HEK293 (cell line): Measurements from ENCODE around the gene PLCH2.

Experiments
- CTCF ChIA-PET: fragments of 350-600 bp; formaldehyde crosslinking; extraction: SDS; loops from one replicate; lab custom pipeline; 2021; ENCODE audit warnings: antibody characterized with exemption; lab: Yijun Ruan, JAX
- POLR2A ChIA-PET: fragments of 300-600 bp; formaldehyde crosslinking; extraction: SDS; loops from one replicate; lab custom pipeline; 2020; ENCODE audit warnings: antibody characterized with exemption, inconsistent platforms; lab: Yijun Ruan, JAX
- H3K27ac ChIP-seq: fragments of 200-500 bp; sonication (Bioruptor generic); 2 replicates; pipeline ENCODE4 v1.5.1; 2014; ENCODE audit warnings: low read depth, low read length, control low read depth, inconsistent platforms; ENCODE audit errors: extremely low read depth
- H3K36me3 ChIP-seq, 2 experiments: fragments of 200-500 bp in 1 of 2; sonication (Bioruptor generic) in 1 of 2; 1 replicate in 1 of 2; 2 replicates in 1 of 2; pipeline ENCODE4 v1.5.1; 2014 to 2017; ENCODE audit warnings: inconsistent platforms in 2 of 2, low read length in 2 of 2; ENCODE audit not compliant: control insufficient read depth in 2 of 2, insufficient read depth in 1 of 2
- H3K4me1 ChIP-seq: fragments of 200-500 bp; sonication (Bioruptor generic); 2 replicates; pipeline ENCODE4 v1.5.1; 2014; ENCODE audit warnings: mild to moderate bottlenecking, low read length, inconsistent platforms; ENCODE audit not compliant: control insufficient read depth, insufficient read depth
- H3K4me3 ChIP-seq: 2 replicates; pipeline ENCODE4 v1.5.1; 2011; ENCODE audit warnings: low read depth, mild to moderate bottlenecking, control low read depth, low read length, moderate library complexity
- H3K9me3 ChIP-seq: fragments of 200-500 bp; sonication (Bioruptor generic); 2 replicates; pipeline ENCODE4 v1.5.1; 2014; ENCODE audit warnings: low read depth, low read length, inconsistent platforms; ENCODE audit not compliant: control insufficient read depth, insufficient read depth
- FEZF1 ChIP-seq: fragments of 450-650 bp; formaldehyde crosslinking; IDR thresholded peaks from 2 replicates; pipeline ENCODE4 v1.5.1; 2016; ENCODE audit warnings: missing biosample characterization, missing genetic modification characterization
- GLIS1 ChIP-seq: fragments of 450-650 bp; formaldehyde crosslinking; IDR thresholded peaks from 2 replicates; pipeline ENCODE4 v1.5.1; 2016; ENCODE audit warnings: missing biosample characterization, missing genetic modification characterization
- GLIS2 ChIP-seq: fragments of 450-650 bp; formaldehyde crosslinking; IDR thresholded peaks from 2 replicates; pipeline ENCODE4 v1.5.1; 2016; ENCODE audit warnings: missing biosample characterization, missing genetic modification characterization
- HOXA7 ChIP-seq: sonication (generic); formaldehyde crosslinking; IDR thresholded peaks from 2 replicates; pipeline ENCODE4 v1.8.1; 2022; ENCODE audit warnings: missing genetic modification reagents, borderline replicate concordance
- IKZF3 ChIP-seq: fragments of 450-650 bp; IDR thresholded peaks from 2 replicates; pipeline ENCODE4 v1.5.0; 2018; ENCODE audit warnings: missing biosample characterization, mild to moderate bottlenecking, missing genetic modification characterization, moderate library complexity
- KLF17 ChIP-seq: fragments of 450-650 bp; formaldehyde crosslinking; IDR thresholded peaks from 2 replicates; pipeline ENCODE4 v1.5.1; 2016; ENCODE audit warnings: missing biosample characterization, missing genetic modification characterization
- ZBTB48 ChIP-seq: fragments of 450-650 bp; formaldehyde crosslinking; IDR thresholded peaks from 2 replicates; pipeline ENCODE4 v1.5.1; 2016; ENCODE audit warnings: missing biosample characterization, missing genetic modification characterization
- ZBTB7A ChIP-seq: fragments of 450-650 bp; formaldehyde crosslinking; IDR thresholded peaks from 2 replicates; pipeline ENCODE4 v1.5.1; 2016; ENCODE audit warnings: low read depth, missing biosample characterization, missing genetic modification characterization
- ZFP37 ChIP-seq: fragments of 450-650 bp; formaldehyde crosslinking; IDR thresholded peaks from 2 replicates; pipeline ENCODE4 v1.5.1; 2016; ENCODE audit warnings: missing biosample characterization, missing genetic modification characterization
- ZFP41 ChIP-seq: fragments of 450-650 bp; formaldehyde crosslinking; IDR thresholded peaks from 2 replicates; pipeline ENCODE4 v1.5.1; 2016; ENCODE audit warnings: missing biosample characterization, missing genetic modification characterization, borderline replicate concordance
- ZIC2 ChIP-seq: fragments of 450-650 bp; formaldehyde crosslinking; IDR thresholded peaks from 2 replicates; pipeline ENCODE4 v1.5.1; 2016; ENCODE audit warnings: missing biosample characterization, missing genetic modification characterization
- ZNF16 ChIP-seq: fragments of 450-650 bp; formaldehyde crosslinking; IDR thresholded peaks from 2 replicates; pipeline ENCODE4 v1.5.1; 2016; ENCODE audit warnings: low read depth, missing biosample characterization, missing genetic modification characterization
- ZNF214 ChIP-seq: fragments of 450-650 bp; formaldehyde crosslinking; IDR thresholded peaks from 2 replicates; pipeline ENCODE4 v1.5.1; 2017; ENCODE audit warnings: missing biosample characterization, mild to moderate bottlenecking, missing genetic modification characterization, borderline replicate concordance
- ZNF335 ChIP-seq: fragments of 450-650 bp; formaldehyde crosslinking; conservative IDR thresholded peaks from 2 replicates; pipeline ENCODE4 v1.5.1; 2016; ENCODE audit warnings: missing biosample characterization, missing genetic modification characterization
- ZNF362 ChIP-seq: fragments of 450-650 bp; formaldehyde crosslinking; IDR thresholded peaks from 2 replicates; pipeline ENCODE4 v1.5.1; 2016; ENCODE audit warnings: missing biosample characterization, missing genetic modification characterization
- ZNF366 ChIP-seq: fragments of 450-650 bp; formaldehyde crosslinking; conservative IDR thresholded peaks from 2 replicates; pipeline ENCODE4 v1.5.1; 2016; ENCODE audit warnings: missing biosample characterization, missing genetic modification characterization
- ZNF548 ChIP-seq: fragments of 450-650 bp; formaldehyde crosslinking; IDR thresholded peaks from 2 replicates; pipeline ENCODE4 v1.5.1; 2016; ENCODE audit warnings: missing biosample characterization, missing genetic modification characterization
- ZNF585B ChIP-seq: fragments of 450-650 bp; formaldehyde crosslinking; IDR thresholded peaks from 2 replicates; pipeline ENCODE4 v1.5.1; 2016; ENCODE audit warnings: missing biosample characterization, missing genetic modification characterization
- ZNF596 ChIP-seq: fragments of 450-650 bp; IDR thresholded peaks from 2 replicates; pipeline ENCODE4 v1.5.0; 2018; ENCODE audit warnings: missing biosample characterization, mild to moderate bottlenecking, missing genetic modification characterization, moderate library complexity
- ZNF600 ChIP-seq: fragments of 450-650 bp; formaldehyde crosslinking; IDR thresholded peaks from 2 replicates; pipeline ENCODE4 v1.5.1; 2016; ENCODE audit warnings: missing biosample characterization, missing genetic modification characterization
- ZNF654 ChIP-seq: fragments of 450-650 bp; formaldehyde crosslinking; IDR thresholded peaks from 2 replicates; pipeline ENCODE4 v1.5.1; 2016; ENCODE audit warnings: low read depth, missing biosample characterization, missing genetic modification characterization
- ZNF837 ChIP-seq: fragments of 450-650 bp; formaldehyde crosslinking; IDR thresholded peaks from 2 replicates; pipeline ENCODE4 v1.5.1; 2016; ENCODE audit warnings: missing biosample characterization, missing genetic modification characterization
- ZSCAN5A ChIP-seq: fragments of 450-650 bp; formaldehyde crosslinking; IDR thresholded peaks from 2 replicates; pipeline ENCODE4 v1.5.1; 2016; ENCODE audit warnings: missing biosample characterization, missing genetic modification characterization
- TF ChIP-seq, protein P1 (sequence below): fragments of 450-650 bp; formaldehyde crosslinking; IDR thresholded peaks from 2 replicates; pipeline ENCODE4 v1.5.0; 2017; ENCODE audit warnings: missing biosample characterization, missing genetic modification characterization, borderline replicate concordance
- TF ChIP-seq, protein P2 (sequence below): fragments of 450-650 bp; formaldehyde crosslinking; IDR thresholded peaks from 2 replicates; pipeline ENCODE4 v1.5.1; 2016; ENCODE audit warnings: missing biosample characterization, missing genetic modification characterization

The PLCH2 gene

GRCh38 chr1:2495026-2495425 is 18.9 kb downstream of the PLCH2 start:
- H3K27ac ChIP-seq: no peak overlapping the region
- no peaks in the 10 kb centered on the region for H3K9me3 ChIP-seq
- ChIA-PET CTCF (interaction anchor here (0.6 kb wide), 1 partner anchor 64 kb away, joined by 3 read pairs; no protein-coding TSS in a partner anchor), POLR2A (interaction anchor here (2.1 kb wide), 1 partner anchor 30 kb away, joined by 6 read pairs; no protein-coding TSS in a partner anchor)
- no peak for TF ChIP-seq ZNF596 (tag by site-specific recombination)
- no peak for TF ChIP-seq ZNF335
- no peak for TF ChIP-seq ZBTB7A (tag by site-specific recombination)
- no peak for TF ChIP-seq ZNF362
- no peak for TF ChIP-seq ZNF214
- no peak for TF ChIP-seq ZBTB48 (tag by site-specific recombination)
- TF ChIP-seq ZNF366 (tag by site-specific recombination): no peak
- H3K36me3 ChIP-seq: no peaks in the 10 kb centered on the region
- H3K4me1 ChIP-seq: no peaks in the 10 kb centered on the region; the same call in 1 of the 2 replicates
- no peak overlapping the region for H3K4me3 ChIP-seq

- H3K9me3 ChIP-seq: no peaks in the 10 kb centered on the region
- no peak overlapping the region for H3K27ac ChIP-seq
- H3K4me3 ChIP-seq: no peak overlapping the region
- ChIA-PET POLR2A (interaction anchor here (2.1 kb wide), 1 partner anchor 29 kb away, joined by 6 read pairs; no protein-coding TSS in a partner anchor), CTCF (no interaction called here)
- no peaks in the 10 kb centered on the region for H3K36me3 ChIP-seq
- no peaks in the 10 kb centered on the region; the same call in 1 of the 2 replicates for H3K4me1 ChIP-seq
- TF ChIP-seq ZNF585B (tag by site-specific recombination): no peak
- TF ChIP-seq ZNF600 (tag by site-specific recombination): peak; percentile 40; the same call in 1 of the 2 replicates
- TF ChIP-seq GLIS1 (tag by site-specific recombination): peak; percentile 26; the same call in 1 of the 2 replicates
- TF ChIP-seq ZSCAN5A (tag by site-specific recombination): no peak
- TF ChIP-seq ZNF654 (tag by site-specific recombination): no peak
- TF ChIP-seq ZNF366 (tag by site-specific recombination): no peak
- TF ChIP-seq GLIS2 (tag by site-specific recombination): peak; percentile 49
- 0 out of 2 replicates have a peak, but pooled peaks have one; percentile 8 for TF ChIP-seq ZIC2 (tag by site-specific recombination)
These were observed 19.5 kb downstream of the PLCH2 start for GRCh38 chr1:2495546-2495945.

DNA sequence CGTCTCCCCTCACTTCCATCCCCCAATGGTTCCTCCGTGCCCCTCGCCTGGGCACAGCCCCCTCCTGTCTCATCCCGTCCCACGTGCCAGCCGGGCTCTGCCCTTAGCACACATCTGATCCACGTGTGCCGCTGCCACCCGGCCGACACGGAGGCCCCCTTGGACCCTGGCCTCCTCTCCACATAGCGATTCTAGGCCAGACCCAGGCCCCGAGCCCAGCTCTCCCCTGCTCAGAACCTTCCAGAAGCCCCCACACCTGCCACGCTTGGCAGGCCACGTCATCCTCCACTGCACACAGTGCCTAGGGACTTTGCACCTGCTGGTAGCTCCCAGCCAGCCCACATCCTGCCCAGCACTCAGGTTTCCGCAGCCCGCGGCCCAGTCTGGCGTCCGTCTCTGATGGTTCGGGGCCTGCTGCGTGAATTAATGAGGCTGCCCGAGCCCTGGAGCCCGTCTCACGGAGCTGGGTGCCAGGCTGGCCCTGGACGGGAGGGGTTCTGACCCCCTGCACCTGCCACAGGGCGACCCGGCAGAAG is 20.1 kb downstream of the PLCH2 start:
- no peaks in the 10 kb centered on the region for H3K36me3 ChIP-seq
- ChIA-PET POLR2A (interaction anchor here (1.3 kb wide), 1 partner anchor 50 kb away, joined by 3 read pairs; no protein-coding TSS in a partner anchor), CTCF (interaction anchor here (0.7 kb wide), 1 partner anchor 19 kb away, joined by 3 read pairs; no protein-coding TSS in a partner anchor)
- no peak overlapping the region for H3K27ac ChIP-seq
- H3K4me1 ChIP-seq: no peaks in the 10 kb centered on the region; the same call in 1 of the 2 replicates
- H3K9me3 ChIP-seq: no peaks in the 10 kb centered on the region
- H3K4me3 ChIP-seq: no peak overlapping the region
- TF ChIP-seq HOXA7 (no peak), ZNF16 (tag by site-specific recombination) (no peak), FEZF1 (no peak), IKZF3 (tag by site-specific recombination) (no peak), ZFP37 (tag by site-specific recombination) (no peak), ZNF548 (no peak), KLF17 (tag by site-specific recombination) (no peak), ZNF837 (tag by site-specific recombination) (no peak), ZFP41 (no peak)
- TF ChIP-seq, protein P1, sequence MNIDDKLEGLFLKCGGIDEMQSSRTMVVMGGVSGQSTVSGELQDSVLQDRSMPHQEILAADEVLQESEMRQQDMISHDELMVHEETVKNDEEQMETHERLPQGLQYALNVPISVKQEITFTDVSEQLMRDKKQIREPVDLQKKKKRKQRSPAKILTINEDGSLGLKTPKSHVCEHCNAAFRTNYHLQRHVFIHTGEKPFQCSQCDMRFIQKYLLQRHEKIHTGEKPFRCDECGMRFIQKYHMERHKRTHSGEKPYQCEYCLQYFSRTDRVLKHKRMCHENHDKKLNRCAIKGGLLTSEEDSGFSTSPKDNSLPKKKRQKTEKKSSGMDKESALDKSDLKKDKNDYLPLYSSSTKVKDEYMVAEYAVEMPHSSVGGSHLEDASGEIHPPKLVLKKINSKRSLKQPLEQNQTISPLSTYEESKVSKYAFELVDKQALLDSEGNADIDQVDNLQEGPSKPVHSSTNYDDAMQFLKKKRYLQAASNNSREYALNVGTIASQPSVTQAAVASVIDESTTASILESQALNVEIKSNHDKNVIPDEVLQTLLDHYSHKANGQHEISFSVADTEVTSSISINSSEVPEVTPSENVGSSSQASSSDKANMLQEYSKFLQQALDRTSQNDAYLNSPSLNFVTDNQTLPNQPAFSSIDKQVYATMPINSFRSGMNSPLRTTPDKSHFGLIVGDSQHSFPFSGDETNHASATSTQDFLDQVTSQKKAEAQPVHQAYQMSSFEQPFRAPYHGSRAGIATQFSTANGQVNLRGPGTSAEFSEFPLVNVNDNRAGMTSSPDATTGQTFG (tag by site-specific recombination): no peak
- TF ChIP-seq, protein P2, sequence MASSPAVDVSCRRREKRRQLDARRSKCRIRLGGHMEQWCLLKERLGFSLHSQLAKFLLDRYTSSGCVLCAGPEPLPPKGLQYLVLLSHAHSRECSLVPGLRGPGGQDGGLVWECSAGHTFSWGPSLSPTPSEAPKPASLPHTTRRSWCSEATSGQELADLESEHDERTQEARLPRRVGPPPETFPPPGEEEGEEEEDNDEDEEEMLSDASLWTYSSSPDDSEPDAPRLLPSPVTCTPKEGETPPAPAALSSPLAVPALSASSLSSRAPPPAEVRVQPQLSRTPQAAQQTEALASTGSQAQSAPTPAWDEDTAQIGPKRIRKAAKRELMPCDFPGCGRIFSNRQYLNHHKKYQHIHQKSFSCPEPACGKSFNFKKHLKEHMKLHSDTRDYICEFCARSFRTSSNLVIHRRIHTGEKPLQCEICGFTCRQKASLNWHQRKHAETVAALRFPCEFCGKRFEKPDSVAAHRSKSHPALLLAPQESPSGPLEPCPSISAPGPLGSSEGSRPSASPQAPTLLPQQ: no peak
